ENCODE data around the gene TUBG1.
"Not testable (repeated sequence)": the region's sequence is repeated elsewhere in the genome, so short reads cannot be mapped to it uniquely, and the experiment has no call there.

The TUBG1 gene

DNA sequence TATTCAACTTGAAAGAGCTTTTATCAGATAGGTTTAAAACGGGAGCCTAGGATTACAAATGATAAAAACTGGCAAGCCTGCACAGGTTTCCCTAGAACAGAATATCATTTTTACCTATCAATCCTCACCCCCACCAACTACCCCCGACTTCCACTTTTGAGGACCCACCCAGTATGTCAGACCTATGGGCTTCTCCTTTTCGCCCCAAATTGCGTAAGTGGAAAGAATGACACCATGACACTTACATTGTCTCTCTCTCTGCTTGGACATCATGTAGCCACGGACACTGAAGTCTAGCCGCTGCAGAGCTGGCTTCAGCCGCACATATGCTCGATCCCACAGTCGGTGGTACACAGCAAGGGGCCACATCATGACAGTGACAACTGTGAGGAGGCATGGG lies 24.6 kb upstream of the TUBG1 start:
- no peak overlapping the region for H3K4me3 ChIP-seq (ENCODE audit: low read depth, low read length)
- no peaks in the 10 kb centered on the region for H3K9me3 ChIP-seq (ENCODE audit: control insufficient read depth, insufficient read depth, low read length)
- H3K9ac ChIP-seq (ENCODE audit: low read depth, low read length): no peak overlapping the region
- H3K4me1 ChIP-seq (ENCODE audit: control insufficient read depth, insufficient read depth, low read length): no peaks in the 10 kb centered on the region
- no peaks in the 10 kb centered on the region for H3K27me3 ChIP-seq (ENCODE audit: control insufficient read depth, insufficient read depth, low read length)
- peaks cover 34% of the 10 kb centered on the region for H3K36me3 ChIP-seq (ENCODE audit: control insufficient read depth, insufficient read depth, low read length)

DNA sequence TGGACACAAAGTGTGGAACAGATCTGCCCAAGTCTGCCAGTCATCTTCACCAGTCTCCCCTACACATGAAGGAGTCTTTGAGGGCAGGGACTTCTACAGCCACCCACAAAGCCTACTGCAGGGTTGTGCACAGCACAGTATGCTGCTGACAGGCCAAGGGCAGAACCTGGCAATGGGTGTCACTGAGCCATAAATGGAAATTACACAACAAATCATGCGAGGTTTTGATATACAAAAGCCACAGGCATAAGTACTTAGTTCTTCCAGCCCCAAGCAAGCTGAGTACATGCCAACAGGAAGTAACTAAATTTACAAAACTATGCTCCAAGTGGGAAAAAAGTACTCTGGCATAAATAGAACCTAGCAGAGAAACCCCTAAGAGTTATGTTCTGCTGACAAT lies 24.1 kb upstream of the TUBG1 start:
- Histone ChIP-seq H3K4me3 (ENCODE audit: low read depth, low read length) (no peak overlapping the region), H3K36me3 (ENCODE audit: control insufficient read depth, insufficient read depth, low read length) (peaks cover 34% of the 10 kb centered on the region)

DNA sequence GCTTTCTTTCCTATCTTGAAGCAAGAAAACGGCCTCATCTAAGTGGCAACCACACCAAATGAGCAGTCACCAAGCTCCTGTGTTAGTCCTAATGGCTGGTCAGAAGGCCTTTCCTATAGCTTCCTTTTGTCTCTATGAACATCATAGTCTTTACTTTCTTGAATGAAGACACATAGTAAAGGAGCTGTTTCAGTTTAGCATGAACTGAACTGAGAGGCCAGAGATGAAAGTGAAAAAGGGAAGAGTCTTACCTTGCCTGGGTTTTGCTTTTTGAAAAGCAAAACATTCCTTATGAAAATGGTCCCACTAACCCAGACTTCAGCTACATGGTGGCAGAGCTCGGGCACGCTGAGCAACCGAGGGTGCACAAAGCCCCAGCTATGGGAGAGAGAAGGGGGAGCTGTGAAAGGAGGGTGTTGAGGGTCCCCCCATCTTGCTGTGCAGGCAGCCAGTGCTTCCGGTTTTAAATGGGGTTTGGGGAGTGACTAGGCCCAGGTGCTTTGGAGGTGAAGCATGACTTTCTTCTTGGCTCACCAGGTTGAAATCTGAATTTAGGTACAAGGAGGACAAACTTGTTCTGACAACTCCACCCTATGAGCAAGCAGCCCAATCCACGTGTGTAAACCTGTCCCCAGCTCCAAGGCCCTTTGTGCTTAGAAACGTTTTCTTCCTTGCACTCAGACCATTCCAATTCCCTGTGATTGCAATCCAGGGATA lies 22.8 kb upstream of the TUBG1 start:
- Histone ChIP-seq H3K36me3 (ENCODE audit: control insufficient read depth, insufficient read depth, low read length) (peaks cover 29% of the 10 kb centered on the region), H3K4me3 (ENCODE audit: low read depth, low read length) (no peak overlapping the region), H3K4me1 (ENCODE audit: control insufficient read depth, insufficient read depth, low read length) (no peaks in the 10 kb centered on the region), H3K9me3 (ENCODE audit: control insufficient read depth, insufficient read depth, low read length) (no peaks in the 10 kb centered on the region), H3K27me3 (ENCODE audit: control insufficient read depth, insufficient read depth, low read length) (no peaks in the 10 kb centered on the region), H3K9ac (ENCODE audit: low read depth, low read length) (no peak overlapping the region)

More for the DNA sequence above, 24.1 kb upstream of the TUBG1 start:
- no peak overlapping the region for H3K9ac ChIP-seq (ENCODE audit: low read depth, low read length)
- no peaks in the 10 kb centered on the region for H3K4me1 ChIP-seq (ENCODE audit: control insufficient read depth, insufficient read depth, low read length)
- H3K27me3 ChIP-seq (ENCODE audit: control insufficient read depth, insufficient read depth, low read length): no peaks in the 10 kb centered on the region
- H3K9me3 ChIP-seq (ENCODE audit: control insufficient read depth, insufficient read depth, low read length): no peaks in the 10 kb centered on the region

DNA sequence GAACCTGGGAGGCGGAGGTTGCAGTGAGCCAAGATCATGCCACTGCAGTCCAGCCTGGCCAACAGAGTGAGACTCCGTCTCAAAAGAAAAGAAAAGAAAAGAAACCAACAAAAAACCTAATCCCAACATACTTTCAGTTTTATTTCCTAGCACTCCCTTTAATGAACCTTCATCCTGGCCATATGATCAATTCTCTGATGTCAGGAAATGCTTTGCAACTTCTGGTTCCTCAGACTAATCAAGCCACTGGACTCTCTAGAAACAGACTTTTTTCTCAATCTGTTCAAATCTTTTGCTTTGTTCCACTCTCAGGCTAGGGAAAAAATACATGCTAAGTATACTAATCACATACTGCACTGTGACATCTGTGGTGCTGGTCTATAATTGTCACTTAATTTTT lies 18.6 kb upstream of the TUBG1 start:
- H3K4me3 ChIP-seq (ENCODE audit: low read depth, low read length): no peak overlapping the region
- H3K36me3 ChIP-seq (ENCODE audit: control insufficient read depth, insufficient read depth, low read length): no peaks in the 10 kb centered on the region
- H3K27me3 ChIP-seq (ENCODE audit: control insufficient read depth, insufficient read depth, low read length): no peaks in the 10 kb centered on the region
- H3K4me1 ChIP-seq (ENCODE audit: control insufficient read depth, insufficient read depth, low read length): no peaks in the 10 kb centered on the region
- no peaks in the 10 kb centered on the region for H3K9me3 ChIP-seq (ENCODE audit: control insufficient read depth, insufficient read depth, low read length)
- no peak overlapping the region for H3K9ac ChIP-seq (ENCODE audit: low read depth, low read length)

DNA sequence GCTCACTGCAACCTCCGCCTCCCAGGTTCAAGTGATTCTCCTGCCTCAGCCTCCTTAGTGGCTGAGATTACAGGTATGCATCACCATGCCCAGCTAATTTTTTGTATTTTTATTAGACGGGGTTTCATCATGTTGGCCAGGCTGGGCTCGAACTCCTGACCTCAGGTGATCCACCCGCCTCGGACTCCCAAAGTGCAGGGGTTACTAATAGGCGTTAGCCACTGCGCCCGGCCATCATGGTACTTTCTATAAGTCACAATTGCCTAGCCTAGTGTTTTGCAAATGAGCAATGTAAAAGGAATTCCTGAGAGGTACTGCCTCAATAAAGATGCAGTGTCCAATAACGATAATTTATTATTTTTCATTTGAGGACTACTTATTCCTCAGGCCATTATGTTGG lies 18.1 kb upstream of the TUBG1 start:
- no peak overlapping the region for H3K4me3 ChIP-seq (ENCODE audit: low read depth, low read length)
- no peaks in the 10 kb centered on the region for H3K36me3 ChIP-seq (ENCODE audit: control insufficient read depth, insufficient read depth, low read length)
- H3K27me3 ChIP-seq (ENCODE audit: control insufficient read depth, insufficient read depth, low read length): no peaks in the 10 kb centered on the region
- H3K4me1 ChIP-seq (ENCODE audit: control insufficient read depth, insufficient read depth, low read length): no peaks in the 10 kb centered on the region
- H3K9ac ChIP-seq (ENCODE audit: low read depth, low read length): no peak overlapping the region
- H3K9me3 ChIP-seq (ENCODE audit: control insufficient read depth, insufficient read depth, low read length): no peaks in the 10 kb centered on the region

DNA sequence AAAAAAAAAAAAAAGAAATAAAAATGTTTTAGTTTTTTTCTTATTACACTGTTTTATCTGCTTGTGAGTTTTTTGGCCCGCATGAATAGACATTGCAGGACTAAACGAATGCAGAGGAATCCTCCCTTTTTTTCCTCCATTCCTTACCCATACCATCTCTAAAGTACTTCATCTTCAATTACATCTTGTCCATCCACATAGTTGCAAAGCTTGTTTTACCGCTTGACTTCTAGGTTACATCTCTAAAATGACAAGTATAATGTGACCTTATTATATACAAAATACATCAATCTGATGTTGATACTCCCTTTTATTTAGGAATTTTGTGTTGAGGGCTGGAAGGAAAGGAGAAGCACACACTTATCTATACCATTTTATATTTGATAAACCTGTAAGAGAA lies 13.1 kb upstream of the TUBG1 start:
- H3K27me3 ChIP-seq (ENCODE audit: control insufficient read depth, insufficient read depth, low read length): no peaks in the 10 kb centered on the region
- H3K9me3 ChIP-seq (ENCODE audit: control insufficient read depth, insufficient read depth, low read length): no peaks in the 10 kb centered on the region
- no peak overlapping the region for H3K9ac ChIP-seq (ENCODE audit: low read depth, low read length)
- no peaks in the 10 kb centered on the region for H3K4me1 ChIP-seq (ENCODE audit: control insufficient read depth, insufficient read depth, low read length)
- no peaks in the 10 kb centered on the region for H3K36me3 ChIP-seq (ENCODE audit: control insufficient read depth, insufficient read depth, low read length)
- H3K4me3 ChIP-seq (ENCODE audit: low read depth, low read length): no peak overlapping the region

DNA sequence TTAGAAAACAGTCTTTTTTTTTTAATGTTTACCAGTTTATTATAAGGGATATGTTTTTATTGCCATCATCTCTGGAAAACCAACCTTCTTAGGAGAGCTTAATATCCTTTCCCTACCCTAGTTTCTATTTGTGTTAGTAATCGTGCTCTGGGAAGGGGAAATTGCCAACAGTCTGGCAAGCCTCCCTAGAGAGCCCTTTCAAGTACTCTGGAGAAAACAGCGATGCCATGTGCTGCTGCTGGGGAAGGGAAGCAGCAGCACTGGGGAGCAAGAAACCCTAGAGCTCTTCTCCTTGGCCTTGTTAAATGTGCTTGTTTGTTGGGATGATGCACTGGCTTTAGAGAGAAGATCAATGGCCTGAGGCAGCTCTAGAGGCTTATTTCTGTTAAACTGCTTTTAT lies 10.6 kb upstream of the TUBG1 start:
- no peaks in the 10 kb centered on the region for H3K4me1 ChIP-seq (ENCODE audit: control insufficient read depth, insufficient read depth, low read length)
- H3K9me3 ChIP-seq (ENCODE audit: control insufficient read depth, insufficient read depth, low read length): no peaks in the 10 kb centered on the region
- no peaks in the 10 kb centered on the region for H3K27me3 ChIP-seq (ENCODE audit: control insufficient read depth, insufficient read depth, low read length)
- H3K9ac ChIP-seq (ENCODE audit: low read depth, low read length): no peak overlapping the region
- no peak overlapping the region for H3K4me3 ChIP-seq (ENCODE audit: low read depth, low read length)
- H3K36me3 ChIP-seq (ENCODE audit: control insufficient read depth, insufficient read depth, low read length): no peaks in the 10 kb centered on the region

DNA sequence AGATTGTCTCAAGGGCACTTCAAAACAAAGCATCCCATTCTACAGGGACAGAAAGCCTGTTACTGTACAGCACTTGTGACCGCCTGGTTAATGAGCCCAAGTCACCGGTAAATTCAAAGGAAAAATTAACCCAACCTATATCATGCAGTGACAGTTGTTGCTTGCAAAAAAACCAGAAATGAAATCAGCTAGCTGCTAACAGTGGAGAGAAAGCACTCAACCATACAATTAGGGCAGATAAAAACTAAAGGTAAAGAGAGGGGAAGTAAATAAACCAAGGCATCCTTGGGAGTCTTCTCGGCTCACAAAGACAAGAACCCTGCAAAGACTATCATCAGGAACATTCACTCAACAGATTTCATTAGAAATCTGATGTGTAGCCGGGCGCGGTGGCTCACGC lies 6.2 kb upstream of the TUBG1 start:
- Histone ChIP-seq H3K4me3 (ENCODE audit: low read depth, low read length) (no peak overlapping the region), H3K9me3 (ENCODE audit: control insufficient read depth, insufficient read depth, low read length) (no peaks in the 10 kb centered on the region), H3K27me3 (ENCODE audit: control insufficient read depth, insufficient read depth, low read length) (no peaks in the 10 kb centered on the region), H3K36me3 (ENCODE audit: control insufficient read depth, insufficient read depth, low read length) (no peaks in the 10 kb centered on the region), H3K4me1 (ENCODE audit: control insufficient read depth, insufficient read depth, low read length) (peaks cover 2% of the 10 kb centered on the region), H3K9ac (ENCODE audit: low read depth, low read length) (no peak overlapping the region)

DNA sequence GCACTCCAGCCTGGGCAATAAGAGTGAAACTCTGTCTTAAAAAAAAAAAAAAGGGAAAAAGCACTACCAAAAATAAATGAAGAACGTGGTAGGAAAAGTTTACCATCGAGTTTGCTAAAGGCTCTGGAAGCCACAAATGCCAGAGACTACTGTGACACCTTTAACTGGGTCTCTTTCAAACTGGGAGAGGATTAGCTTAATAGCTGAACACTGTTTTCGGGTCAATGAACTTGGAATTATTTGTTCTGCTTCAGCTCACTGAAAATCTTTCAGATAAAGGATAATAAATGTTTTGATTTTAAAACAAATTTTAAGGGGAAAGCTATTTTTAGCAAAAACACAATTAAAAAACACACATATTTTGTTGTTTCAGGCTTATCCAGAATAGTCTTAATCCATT lies 1.7 kb upstream of the TUBG1 start:
- Histone ChIP-seq H3K9ac (ENCODE audit: low read depth, low read length) (no peak overlapping the region), H3K4me1 (ENCODE audit: control insufficient read depth, insufficient read depth, low read length) (peaks cover 2% of the 10 kb centered on the region), H3K36me3 (ENCODE audit: control insufficient read depth, insufficient read depth, low read length) (peaks cover 10% of the 10 kb centered on the region), H3K4me3 (ENCODE audit: low read depth, low read length) (peak overlapping the region; percentile 100), H3K9me3 (ENCODE audit: control insufficient read depth, insufficient read depth, low read length) (no peaks in the 10 kb centered on the region), H3K27me3 (ENCODE audit: control insufficient read depth, insufficient read depth, low read length) (no peaks in the 10 kb centered on the region)

DNA sequence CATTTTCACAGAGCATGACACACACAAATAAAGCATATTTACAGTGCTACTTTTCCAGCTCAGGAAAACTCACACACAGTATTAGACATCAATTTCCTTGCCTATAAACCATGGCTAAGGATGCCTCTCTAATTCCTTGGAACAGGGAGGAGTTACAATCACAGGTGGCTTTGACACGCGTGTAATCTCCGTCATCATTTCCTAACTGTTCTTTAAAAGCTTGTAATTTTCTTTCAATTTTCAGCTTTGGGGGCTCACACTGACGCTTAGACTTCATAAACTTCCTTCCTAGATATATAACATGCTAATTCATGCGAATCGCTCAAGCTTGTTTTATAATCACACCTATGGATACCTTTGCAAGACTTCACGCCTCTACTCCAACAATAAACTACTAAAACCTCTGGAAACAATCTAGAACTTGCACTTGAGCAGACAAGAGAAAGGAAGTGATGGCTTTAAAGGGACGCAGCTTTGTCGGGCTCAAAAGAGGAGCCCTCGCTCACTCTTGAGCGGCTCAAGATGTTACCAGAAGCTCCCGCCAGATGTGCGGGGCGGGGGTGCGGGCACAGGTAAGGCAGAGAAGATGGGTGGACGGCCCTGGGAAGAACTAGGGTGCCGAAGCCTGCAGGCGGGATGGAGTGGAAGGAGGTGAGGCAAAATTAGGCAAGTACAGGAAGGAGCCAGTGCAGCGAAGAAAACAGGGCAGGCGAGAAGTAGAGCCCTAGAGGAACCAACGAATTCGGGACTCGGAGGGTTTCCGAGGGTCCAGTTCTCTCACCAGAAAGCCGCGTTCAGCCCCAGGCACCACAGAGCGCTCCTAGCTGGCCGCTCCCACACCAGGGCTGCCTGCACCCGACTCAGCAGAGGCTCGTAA lies 940 bp upstream of the TUBG1 start:
- peak overlapping the region; percentile 100 for H3K4me3 ChIP-seq (ENCODE audit: low read depth, low read length)
- H3K36me3 ChIP-seq (ENCODE audit: control insufficient read depth, insufficient read depth, low read length): peaks cover 15% of the 10 kb centered on the region
- no peaks in the 10 kb centered on the region for H3K27me3 ChIP-seq (ENCODE audit: control insufficient read depth, insufficient read depth, low read length)
- H3K4me1 ChIP-seq (ENCODE audit: control insufficient read depth, insufficient read depth, low read length): peaks cover 2% of the 10 kb centered on the region
- H3K9ac ChIP-seq (ENCODE audit: low read depth, low read length): peak overlapping the region; percentile 96
- no peaks in the 10 kb centered on the region for H3K9me3 ChIP-seq (ENCODE audit: control insufficient read depth, insufficient read depth, low read length)

DNA sequence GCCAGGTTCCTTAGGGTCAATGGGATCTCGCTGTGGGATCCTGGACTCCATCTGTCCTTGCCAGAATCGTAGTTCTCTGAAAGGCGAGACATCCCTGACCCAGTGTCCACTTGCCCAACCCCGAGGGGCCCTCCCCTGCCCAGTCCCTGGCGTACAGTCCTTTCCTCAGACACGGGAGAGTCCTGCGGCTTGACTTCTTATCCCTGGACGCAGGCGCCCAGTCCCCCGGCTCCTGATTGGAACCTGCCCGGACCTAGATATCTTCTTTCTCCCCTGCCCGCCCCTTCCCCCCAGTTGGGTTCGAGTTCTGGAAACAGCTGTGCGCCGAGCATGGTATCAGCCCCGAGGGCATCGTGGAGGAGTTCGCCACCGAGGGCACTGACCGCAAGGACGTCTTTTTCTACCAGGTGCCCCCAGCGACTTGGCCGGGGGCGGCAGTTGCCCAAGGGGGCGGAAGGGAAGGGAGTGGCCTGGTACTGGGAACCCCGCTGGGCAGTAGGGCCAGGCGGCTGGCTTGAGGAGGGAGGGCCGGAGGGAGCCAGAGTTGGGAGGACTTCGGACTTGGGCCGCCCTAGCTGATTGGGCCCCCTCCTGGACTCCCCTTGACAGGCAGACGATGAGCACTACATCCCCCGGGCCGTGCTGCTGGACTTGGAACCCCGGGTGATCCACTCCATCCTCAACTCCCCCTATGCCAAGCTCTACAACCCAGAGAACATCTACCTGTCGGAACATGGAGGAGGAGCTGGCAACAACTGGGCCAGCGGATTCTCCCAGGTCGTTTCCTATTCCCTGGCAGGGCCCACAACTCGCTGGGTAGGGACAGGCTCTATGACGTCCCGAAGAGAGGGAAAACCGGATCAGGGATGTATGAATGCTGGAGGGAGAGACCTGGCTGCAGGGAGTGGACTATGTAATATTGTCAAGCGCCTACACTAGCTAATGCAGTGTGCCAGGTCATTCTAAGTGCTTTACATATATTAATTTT lies 625 bp downstream of the TUBG1 start:
- not testable (repeated sequence) for H3K27me3 ChIP-seq (ENCODE audit: control insufficient read depth, insufficient read depth, low read length); H3K4me1 ChIP-seq (ENCODE audit: control insufficient read depth, insufficient read depth, low read length); H3K9me3 ChIP-seq (ENCODE audit: control insufficient read depth, insufficient read depth, low read length)
- Histone ChIP-seq H3K36me3 (ENCODE audit: control insufficient read depth, insufficient read depth, low read length) (peaks cover 29% of the 10 kb centered on the region), H3K9ac (ENCODE audit: low read depth, low read length) (peak overlapping the region; percentile 92), H3K4me3 (ENCODE audit: low read depth, low read length) (peak overlapping the region; percentile 100)
